Body of pancreas (tissue), 4 donors: ENCODE measurements around the gene USP36. TPM values are rescaled to one million over a fixed set of nuclear protein-coding genes. Genes with fewer than 3 reads are reported as not detected.

ENCODE experiments used
- ATAC-seq: fragments of 150-250 bp; one replicate; pipeline ENCODE4 v1.9.1; 2016
- DNase-seq, 4 donors: peaks; one replicate each; pipeline ENCODE4 v3.0.0-alpha.2; 2019
- H3K27ac ChIP-seq, 4 donors: fragments of 200-600 bp; sonication (generic); 1 replicate in 3 of 4; 2 replicates in 1 of 4; pipeline versions ENCODE4 v1.5.1 to v1.6.1; 2016 to 2019; ENCODE audit warnings: mild to moderate bottlenecking in 1 of 4, mixed read lengths in 1 of 4, moderate library complexity in 1 of 4
- H3K27me3 ChIP-seq, 2 donors: fragments of 200-600 bp; sonication (generic); one replicate each; pipeline ENCODE4 v1.6.0; 2016; ENCODE audit warnings: mild to moderate bottlenecking in 1 of 2
- H3K36me3 ChIP-seq, 2 donors: fragments of 200-600 bp; sonication (generic); replicated peaks in 1 of 2; 2 replicates each; pipeline ENCODE4 v1.5.1; 2016; ENCODE audit warnings: low read depth in 2 of 2; ENCODE audit not compliant: insufficient read depth in 1 of 2
- H3K4me1 ChIP-seq: fragments of 200-600 bp; sonication (generic); one replicate; pipeline ENCODE4 v1.6.0; 2016
- H3K4me3 ChIP-seq, 2 donors: fragments of 200-600 bp; sonication (generic); 1 replicate in 1 of 2; 2 replicates in 1 of 2; pipeline ENCODE4 v1.5.1; 2016 to 2019
- H3K9me3 ChIP-seq, 3 donors: fragments of 200-600 bp; sonication (generic); 1 replicate in 2 of 3; 2 replicates in 1 of 3; pipeline ENCODE4 v1.5.1; 2016
- CTCF ChIP-seq, 7 experiments: fragments of 450-650 bp in 4 of 7; fragments of 200-600 bp in 3 of 7; sonication (generic) in 3 of 7; IDR thresholded peaks; one replicate each; pipeline ENCODE4 v1.5.1; 2016 to 2019; ENCODE audit warnings: antibody characterized with exemption in 7 of 7
- POLR2A ChIP-seq, 3 donors: fragments of 450-650 bp; IDR thresholded peaks; one replicate each; pipeline ENCODE4 v1.6.1; 2016; ENCODE audit warnings: antibody characterized with exemption in 3 of 3, mild to moderate bottlenecking in 2 of 3
- WGBS, 2 donors: methylation state at CpG; one replicate each; pipeline ENCODE4 v1.1.5; 2017; 5-methylcytosine and 5-hydroxymethylcytosine counted together
- intact Hi-C: fragments of 100-400 bp; cut with DNase I; formaldehyde crosslinking; loops from one replicate; pipeline ENCODE4 v1.15.1; 2023
- total RNA-seq, 2 donors: library from RNA; depleted of rRNA; stranded (reverse); fragments of >200 nt; gene quantifications; one replicate each; pipeline ENCODE4 v1.1.0, GENCODE V29; 2016

The USP36 gene
- total RNA-seq, 2 donors from 2014 or later, result 28.5 to 55.4 TPM

- DNase-seq (no peak), ATAC-seq (no peak)
- Histone ChIP-seq H3K9me3 (no peaks in the 10 kb centered on the region), H3K27ac (no peak overlapping the region), H3K4me3 (no peak overlapping the region), H3K36me3 (peaks cover 28 to 55% of the 10 kb centered on the region in 2 donors), H3K4me1 (no peaks in the 10 kb centered on the region), H3K27me3 (no peaks in the 10 kb centered on the region)
- 65 to 76% methylated on average over 4 of the region's 4 CpGs for WGBS, 2 donors
- TF ChIP-seq CTCF (IDR thresholded peaks at IDR 0.05), result no peak
- no peak for TF ChIP-seq POLR2A (IDR thresholded peaks at IDR 0.05)
- intact Hi-C loops, result no loop called here
These were observed 32.5 kb downstream of the USP36 start for GRCh38 chr17:78808163-78808562.

- peaks cover 25 to 49% of the 10 kb centered on the region in 2 donors for H3K36me3 ChIP-seq
- H3K4me3 ChIP-seq, result no peak overlapping the region
- TF ChIP-seq CTCF (IDR thresholded peaks at IDR 0.05), result no peak
- TF ChIP-seq POLR2A (IDR thresholded peaks at IDR 0.05), result no peak
- DNase-seq, result peak in 1 of 4 donors; percentile 34
- intact Hi-C loops, result no loop called here
- WGBS, 2 donors, result 82 to 89% methylated on average over 9 of the region's 9 CpGs
- no peaks in the 10 kb centered on the region for H3K4me1 ChIP-seq
- no peaks in the 10 kb centered on the region for H3K9me3 ChIP-seq
- H3K27me3 ChIP-seq, result no peaks in the 10 kb centered on the region
- no peak overlapping the region for H3K27ac ChIP-seq
- ATAC-seq, result no peak
These were observed 34.2 kb downstream of the USP36 start for GRCh38 chr17:78806451-78806850.

GRCh38 chr17:78805301-78805700 lies 35.3 kb downstream of the USP36 start:
- intact Hi-C loops, result no loop called here
- Histone ChIP-seq H3K4me1 (no peaks in the 10 kb centered on the region), H3K27me3 (no peaks in the 10 kb centered on the region), H3K4me3 (no peak overlapping the region), H3K27ac (peak overlapping the region in 1 of 4 donors; percentile 21), H3K9me3 (no peaks in the 10 kb centered on the region), H3K36me3 (peaks cover 23 to 44% of the 10 kb centered on the region in 2 donors)
- WGBS, 2 donors, result 86 to 91% methylated on average over 6 to 14 of the region's 14 CpGs
- peak; percentile 5 for ATAC-seq
- no peak for DNase-seq
- TF ChIP-seq POLR2A (IDR thresholded peaks at IDR 0.05), result no peak
- no peak for TF ChIP-seq CTCF (IDR thresholded peaks at IDR 0.05)

- H3K4me3 ChIP-seq, result no peak overlapping the region
- no peak for DNase-seq
- 82 to 83% methylated on average over 7 to 11 of the region's 11 CpGs for WGBS, 2 donors
- intact Hi-C loops, result no loop called here
- no peaks in the 10 kb centered on the region for H3K27me3 ChIP-seq
- H3K9me3 ChIP-seq, result no peaks in the 10 kb centered on the region
- H3K4me1 ChIP-seq, result no peaks in the 10 kb centered on the region
- ATAC-seq, result no peak
- no peak overlapping the region for H3K27ac ChIP-seq
- peaks cover 23 to 41% of the 10 kb centered on the region in 2 donors for H3K36me3 ChIP-seq
- TF ChIP-seq POLR2A (IDR thresholded peaks at IDR 0.05) (no peak), CTCF (IDR thresholded peaks at IDR 0.05) (no peak)
These were observed 35.8 kb downstream of the USP36 start for GRCh38 chr17:78804777-78805176.

GRCh38 chr17:78803186-78803845 lies 37.3 kb downstream of the USP36 start:
- Histone ChIP-seq H3K4me3 (no peak overlapping the region), H3K27me3 (no peaks in the 10 kb centered on the region), H3K9me3 (no peaks in the 10 kb centered on the region), H3K27ac (no peak overlapping the region), H3K4me1 (no peaks in the 10 kb centered on the region), H3K36me3 (peaks cover 28 to 41% of the 10 kb centered on the region in 2 donors)
- 84 to 87% methylated on average over 21 of the region's 21 CpGs for WGBS, 2 donors
- intact Hi-C loops, result no loop called here
- ATAC-seq (no peak), DNase-seq (no peak)
- TF ChIP-seq POLR2A (IDR thresholded peaks at IDR 0.05) (no peak), CTCF (IDR thresholded peaks at IDR 0.05) (no peak)
